Skeletal muscle satellite cell (primary cell): ENCODE data around the gene RRBP1.

Experiments used
- H3K27me3 ChIP-seq: 2 replicates; pipeline ENCODE4 v1.7.0; 2013; ENCODE audit warnings: low read length; ENCODE audit not compliant: control insufficient read depth, insufficient read depth
- H3K36me3 ChIP-seq: 2 replicates; pipeline ENCODE4 v1.7.0; 2013; ENCODE audit warnings: mild to moderate bottlenecking, control low read depth, low read length; ENCODE audit not compliant: insufficient read depth
- H3K4me1 ChIP-seq: 2 replicates; pipeline ENCODE4 v1.7.0; 2013; ENCODE audit warnings: low read length; ENCODE audit not compliant: control insufficient read depth, insufficient read depth
- H3K4me2 ChIP-seq: 2 replicates; pipeline ENCODE4 v1.7.0; 2013; ENCODE audit warnings: mild to moderate bottlenecking, low read length
- H3K4me3 ChIP-seq: 2 replicates; pipeline ENCODE4 v1.7.0; 2013; ENCODE audit warnings: low read length
- H3K9ac ChIP-seq: 2 replicates; pipeline ENCODE4 v1.7.0; 2013; ENCODE audit warnings: mild to moderate bottlenecking, low read depth, low read length, moderate library complexity
- H3K9me3 ChIP-seq: replicated peaks from 2 replicates; pipeline ENCODE4 v1.7.0; 2013; ENCODE audit warnings: mild to moderate bottlenecking, control low read depth, low read length

Gene RRBP1

DNA sequence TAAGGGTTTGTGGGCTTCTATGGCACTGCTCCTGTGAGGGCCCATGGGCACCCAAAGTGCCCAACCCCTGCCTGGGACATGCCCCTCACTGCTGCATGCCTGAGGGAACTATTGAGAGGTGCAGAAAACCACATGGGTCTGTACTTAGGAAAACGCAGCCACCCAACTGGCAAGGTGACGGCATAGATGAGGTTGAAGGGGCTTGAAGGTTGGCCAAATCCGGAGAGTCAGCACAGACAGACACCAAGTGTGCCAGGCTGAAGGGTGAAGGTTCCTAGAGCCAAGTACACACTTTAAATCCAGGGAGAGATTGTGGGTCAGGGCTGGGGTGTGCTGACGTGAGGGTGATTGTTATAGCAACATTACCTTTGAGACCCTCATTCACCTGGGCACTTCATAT, 23.9 kb upstream of the RRBP1 start:
- Histone ChIP-seq H3K9ac (no peak overlapping the region), H3K27me3 (peaks cover 13% of the 10 kb centered on the region), H3K4me3 (no peak overlapping the region), H3K9me3 (no peaks in the 10 kb centered on the region), H3K4me1 (no peaks in the 10 kb centered on the region), H3K4me2 (no peak overlapping the region), H3K36me3 (no peaks in the 10 kb centered on the region)

DNA sequence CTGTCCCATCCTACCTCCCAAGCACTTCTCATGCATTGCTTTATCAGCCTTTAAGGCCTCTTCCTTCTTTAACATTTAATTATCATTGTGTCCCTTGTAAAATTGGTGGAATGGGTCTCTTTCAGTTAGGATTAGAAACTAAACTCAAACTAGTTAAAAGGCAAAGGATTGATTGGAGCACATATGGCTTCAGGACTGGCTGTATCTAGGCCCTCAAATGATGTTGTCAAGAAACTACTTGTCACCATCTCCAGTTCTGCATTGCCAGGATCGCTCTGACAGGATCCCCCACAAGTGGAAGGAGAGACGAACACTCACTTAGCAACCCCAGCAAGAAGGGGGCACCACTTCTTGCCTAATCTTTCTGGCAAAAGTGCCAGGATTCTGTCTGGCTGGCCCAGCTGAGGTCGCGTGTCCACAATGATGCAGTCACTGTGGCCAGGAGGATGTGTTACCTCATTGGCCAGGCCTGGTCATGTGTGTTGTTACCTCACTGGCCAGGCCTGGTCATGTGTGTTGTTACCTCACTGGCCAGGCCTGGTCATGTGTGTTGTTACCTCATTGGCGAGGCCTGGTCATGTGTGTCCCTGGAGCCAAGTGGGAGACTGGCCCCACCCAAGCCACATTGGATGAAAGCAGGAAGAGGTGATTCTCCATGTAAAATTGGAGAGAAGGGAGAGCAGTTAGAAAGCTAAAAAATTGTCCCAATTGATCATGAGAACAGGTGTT, 22.7 kb upstream of the RRBP1 start:
- no peaks in the 10 kb centered on the region for H3K9me3 ChIP-seq
- H3K4me3 ChIP-seq, result no peak overlapping the region
- no peak overlapping the region for H3K4me2 ChIP-seq
- peaks cover 16% of the 10 kb centered on the region for H3K27me3 ChIP-seq
- no peaks in the 10 kb centered on the region for H3K36me3 ChIP-seq
- no peaks in the 10 kb centered on the region for H3K4me1 ChIP-seq
- H3K9ac ChIP-seq, result no peak overlapping the region

DNA sequence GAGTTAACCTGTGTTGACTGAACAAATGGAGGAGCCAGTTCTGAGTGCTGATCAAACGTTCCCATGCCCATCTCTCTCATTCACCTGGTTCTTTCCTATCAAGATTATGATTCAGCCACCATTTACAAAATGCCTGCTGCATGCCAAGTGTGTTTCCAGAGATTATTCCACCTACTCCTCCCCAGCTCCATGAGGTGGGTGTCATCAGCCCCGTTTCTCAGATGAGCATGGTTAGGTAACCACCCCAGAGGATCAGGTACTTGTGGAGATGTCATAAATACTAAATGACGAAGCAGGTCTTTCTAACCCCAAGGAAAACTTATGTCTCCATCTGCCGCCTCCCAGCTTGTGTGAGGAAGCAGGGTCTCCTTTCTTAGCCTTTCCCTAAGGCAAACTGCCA, 19.8 kb upstream of the RRBP1 start:
- Histone ChIP-seq H3K36me3 (no peaks in the 10 kb centered on the region), H3K4me1 (no peaks in the 10 kb centered on the region), H3K4me3 (no peak overlapping the region), H3K4me2 (no peak overlapping the region), H3K9me3 (no peaks in the 10 kb centered on the region), H3K9ac (no peak overlapping the region), H3K27me3 (peaks cover 23% of the 10 kb centered on the region)

DNA sequence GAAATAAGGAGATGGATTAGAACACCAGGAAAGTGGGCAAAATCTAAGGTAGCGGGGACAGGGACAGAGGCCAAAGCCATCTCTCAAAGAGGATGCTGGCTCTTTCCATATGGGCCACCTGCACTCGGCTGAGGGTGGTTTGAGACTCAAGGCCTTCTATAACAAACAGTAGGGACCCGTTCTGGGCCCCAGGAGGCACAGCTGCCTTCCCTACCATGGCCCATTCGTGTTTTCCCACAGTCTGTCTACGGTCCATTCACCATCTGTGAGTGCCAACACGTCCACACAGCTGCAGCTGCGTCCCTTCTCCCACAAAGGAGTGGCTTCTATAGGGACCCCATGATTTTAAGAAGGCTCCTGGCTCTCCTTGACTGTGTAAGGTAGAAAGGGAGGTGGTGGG, 18.6 kb upstream of the RRBP1 start:
- H3K9me3 ChIP-seq, result no peaks in the 10 kb centered on the region
- H3K4me1 ChIP-seq, result no peaks in the 10 kb centered on the region
- no peak overlapping the region for H3K4me2 ChIP-seq
- H3K27me3 ChIP-seq, result peaks cover 23% of the 10 kb centered on the region
- no peak overlapping the region for H3K9ac ChIP-seq
- H3K36me3 ChIP-seq, result no peaks in the 10 kb centered on the region
- H3K4me3 ChIP-seq, result no peak overlapping the region

DNA sequence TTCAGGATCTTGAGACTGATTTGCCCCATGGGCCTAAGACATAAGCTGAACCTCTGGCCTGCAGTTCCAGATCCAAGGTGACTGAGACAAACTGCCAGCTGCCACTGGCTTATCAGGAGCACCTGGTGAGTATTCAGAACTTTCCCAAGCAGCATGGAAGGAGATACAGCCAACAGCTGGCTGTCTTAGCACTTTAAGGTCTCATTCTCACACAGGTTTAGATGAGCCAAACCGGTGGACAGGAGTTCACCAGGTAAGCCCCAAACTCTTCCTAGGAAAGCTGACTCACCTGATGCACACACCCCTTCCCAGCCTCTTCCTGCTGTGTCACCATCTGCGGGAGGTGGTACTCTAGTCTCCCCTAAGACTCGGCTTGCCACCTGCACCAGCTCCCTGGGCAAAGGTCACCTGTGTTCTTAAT, 17.9 kb upstream of the RRBP1 start, which contains the start of gene BANF2:
BANF2 (plus strand) TSS at position 36 of the 421 bp plus-strand sequence. CDS start 25,060 bp downstream, outside the sequence.
- Histone ChIP-seq H3K4me2 (no peak within 1 kb of the TSS), H3K36me3 (no peaks in the 10 kb centered on the region), H3K9ac (no peak within 1 kb of the TSS), H3K27me3 (peaks cover 23% of the 10 kb centered on the region), H3K9me3 (no peaks in the 10 kb centered on the region), H3K4me1 (no peaks in the 10 kb centered on the region), H3K4me3 (no peak within 1 kb of the TSS)

DNA sequence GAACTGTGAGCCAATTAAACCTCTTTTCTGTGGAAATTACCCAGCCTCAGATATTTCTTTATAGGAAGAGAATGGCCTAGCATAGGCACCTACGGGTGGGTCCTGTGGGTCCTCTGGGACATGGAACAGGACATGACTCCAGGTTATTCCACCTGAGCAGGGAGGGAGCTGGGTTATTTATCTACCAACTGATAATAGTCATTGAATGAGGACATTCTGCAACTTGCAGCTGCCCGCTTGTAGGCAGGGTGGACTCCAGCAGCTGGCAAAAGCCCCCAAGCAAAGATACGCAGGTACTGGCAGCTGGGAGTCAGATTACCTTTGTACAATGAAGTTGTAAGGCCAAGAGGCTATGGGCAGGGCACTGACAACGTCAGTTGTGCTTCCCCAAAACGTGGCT, 16.3 kb upstream of the RRBP1 start:
- H3K9ac ChIP-seq, result no peak overlapping the region
- no peak overlapping the region for H3K4me3 ChIP-seq
- no peaks in the 10 kb centered on the region for H3K9me3 ChIP-seq
- H3K4me2 ChIP-seq, result no peak overlapping the region
- no peaks in the 10 kb centered on the region for H3K36me3 ChIP-seq
- H3K4me1 ChIP-seq, result no peaks in the 10 kb centered on the region
- peaks cover 32% of the 10 kb centered on the region for H3K27me3 ChIP-seq

DNA sequence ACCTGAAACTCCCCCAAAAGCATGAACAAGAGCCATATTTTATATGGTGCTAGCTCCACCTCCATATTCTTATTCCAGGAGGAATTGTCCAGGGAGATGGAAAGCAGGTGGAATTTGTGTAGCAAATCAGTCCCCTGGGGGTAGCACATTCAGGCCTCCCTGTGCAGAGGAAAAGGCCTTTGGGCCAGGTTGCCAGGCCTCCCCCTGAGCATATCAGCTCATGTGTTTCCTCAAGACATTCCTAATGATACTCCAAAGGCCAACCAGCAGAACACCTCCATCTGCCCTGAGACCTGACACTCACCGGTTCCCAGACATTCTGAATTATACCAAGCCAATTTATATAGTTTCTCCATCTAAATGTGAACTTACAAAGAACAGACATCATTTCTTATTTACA, 15.1 kb upstream of the RRBP1 start:
- no peak overlapping the region for H3K4me3 ChIP-seq
- no peaks in the 10 kb centered on the region for H3K36me3 ChIP-seq

DNA sequence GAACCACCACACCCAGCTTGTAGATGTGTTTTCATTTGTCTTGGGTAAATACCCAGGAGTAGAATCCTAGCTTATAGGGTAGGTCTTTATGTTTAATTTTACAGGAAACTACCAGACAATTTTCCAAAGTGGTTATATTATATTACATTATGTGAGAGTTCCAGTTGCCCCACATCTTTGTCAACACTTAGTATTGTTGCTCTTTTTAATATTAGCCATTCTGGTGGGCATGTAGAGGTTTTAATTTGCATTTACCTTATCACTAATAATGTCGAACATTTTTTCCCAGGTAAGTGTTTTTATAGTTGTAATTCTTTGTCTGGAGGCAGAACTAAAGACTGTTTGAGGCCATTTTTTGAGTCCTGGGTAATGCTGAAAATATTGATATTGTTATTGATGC, 14.2 kb upstream of the RRBP1 start:
- Histone ChIP-seq H3K9me3 (no peaks in the 10 kb centered on the region), H3K36me3 (no peaks in the 10 kb centered on the region), H3K9ac (no peak overlapping the region), H3K4me2 (no peak overlapping the region), H3K27me3 (peaks cover 27% of the 10 kb centered on the region), H3K4me1 (no peaks in the 10 kb centered on the region), H3K4me3 (no peak overlapping the region)

More for the DNA sequence above, 15.1 kb upstream of the RRBP1 start:
- no peaks in the 10 kb centered on the region for H3K9me3 ChIP-seq
- H3K9ac ChIP-seq, result no peak overlapping the region
- no peak overlapping the region for H3K4me2 ChIP-seq
- H3K4me1 ChIP-seq, result no peaks in the 10 kb centered on the region
- H3K27me3 ChIP-seq, result peaks cover 32% of the 10 kb centered on the region

DNA sequence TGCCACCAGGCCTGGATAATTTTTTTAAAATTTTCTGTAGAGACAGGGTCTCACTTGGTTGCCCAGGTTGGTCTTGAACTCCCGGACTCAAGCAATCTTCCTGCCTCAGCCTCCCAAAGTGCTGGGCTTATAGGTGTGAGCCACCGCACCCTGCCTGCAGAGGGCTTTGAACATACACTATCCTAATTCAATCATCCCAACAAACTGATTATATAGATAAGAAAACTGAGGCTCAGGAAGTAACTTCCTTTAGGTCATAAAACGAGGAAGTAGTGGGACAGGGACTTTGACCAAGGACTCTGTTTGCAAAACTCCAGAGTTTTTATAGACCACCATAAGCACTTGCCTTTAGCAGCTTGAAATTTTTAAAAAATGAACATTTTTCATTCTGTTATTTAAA, 12.7 kb upstream of the RRBP1 start:
- Histone ChIP-seq H3K27me3 (peaks cover 28% of the 10 kb centered on the region), H3K4me1 (no peaks in the 10 kb centered on the region), H3K4me2 (no peak overlapping the region), H3K4me3 (no peak overlapping the region), H3K36me3 (no peaks in the 10 kb centered on the region), H3K9me3 (peaks cover 5% of the 10 kb centered on the region), H3K9ac (no peak overlapping the region)

DNA sequence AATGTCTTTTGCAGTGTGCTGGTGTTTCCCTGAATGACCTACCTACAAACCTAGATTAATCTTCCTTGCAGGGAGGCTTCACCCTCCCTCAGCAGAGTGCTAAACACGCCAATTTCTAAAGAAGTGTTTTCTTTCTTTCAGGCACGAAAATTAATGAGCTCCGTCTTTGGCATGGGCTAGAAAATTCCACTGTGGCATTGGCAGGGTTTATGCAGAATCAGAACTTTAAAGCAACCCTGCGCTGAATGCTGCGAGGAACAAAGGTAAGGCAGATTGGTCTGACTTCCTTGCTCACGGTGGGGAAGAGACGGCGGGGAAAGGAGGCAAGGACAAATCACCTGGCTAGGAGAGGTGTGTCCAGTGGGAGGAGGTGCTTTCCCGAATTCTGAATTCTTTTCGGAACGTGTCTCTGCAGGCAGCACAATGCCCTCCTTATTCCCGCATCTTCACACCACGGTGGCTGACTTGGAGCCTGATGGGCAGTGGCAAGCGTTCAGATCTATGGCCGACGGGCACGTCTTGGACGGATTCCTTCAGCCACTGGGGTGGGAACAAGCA, 11.5 kb upstream of the RRBP1 start:
- peaks cover 5% of the 10 kb centered on the region for H3K9me3 ChIP-seq
- H3K4me3 ChIP-seq, result no peak overlapping the region

DNA sequence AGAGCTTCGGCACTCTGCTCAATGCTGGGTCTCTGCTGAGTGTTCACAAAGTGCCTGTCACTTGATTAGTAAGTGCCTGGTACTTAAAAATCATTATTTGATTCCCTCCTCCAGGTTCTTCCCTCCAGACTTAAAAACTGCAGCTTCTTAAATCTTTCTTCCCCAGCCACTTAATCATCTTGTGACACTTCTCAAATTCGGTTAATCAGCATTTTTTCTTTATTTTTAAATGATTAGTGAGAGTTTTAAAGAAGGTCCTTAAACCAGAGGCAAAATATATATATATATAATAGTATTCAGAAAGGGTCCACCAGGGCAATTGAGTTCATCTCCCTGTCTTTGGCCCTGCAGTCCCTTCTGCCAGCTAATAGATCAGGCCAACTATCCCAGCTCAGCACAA, 9.7 kb upstream of the RRBP1 start:
- no peak overlapping the region for H3K4me2 ChIP-seq
- peaks cover 5% of the 10 kb centered on the region for H3K9me3 ChIP-seq
- no peaks in the 10 kb centered on the region for H3K4me1 ChIP-seq
- no peak overlapping the region for H3K4me3 ChIP-seq
- no peak overlapping the region for H3K9ac ChIP-seq
- peaks cover 41% of the 10 kb centered on the region for H3K27me3 ChIP-seq
- H3K36me3 ChIP-seq, result no peaks in the 10 kb centered on the region

More for the DNA sequence above, 11.5 kb upstream of the RRBP1 start:
- Histone ChIP-seq H3K36me3 (no peaks in the 10 kb centered on the region), H3K27me3 (peaks cover 27% of the 10 kb centered on the region), H3K9ac (no peak overlapping the region), H3K4me1 (no peaks in the 10 kb centered on the region), H3K4me2 (no peak overlapping the region)

DNA sequence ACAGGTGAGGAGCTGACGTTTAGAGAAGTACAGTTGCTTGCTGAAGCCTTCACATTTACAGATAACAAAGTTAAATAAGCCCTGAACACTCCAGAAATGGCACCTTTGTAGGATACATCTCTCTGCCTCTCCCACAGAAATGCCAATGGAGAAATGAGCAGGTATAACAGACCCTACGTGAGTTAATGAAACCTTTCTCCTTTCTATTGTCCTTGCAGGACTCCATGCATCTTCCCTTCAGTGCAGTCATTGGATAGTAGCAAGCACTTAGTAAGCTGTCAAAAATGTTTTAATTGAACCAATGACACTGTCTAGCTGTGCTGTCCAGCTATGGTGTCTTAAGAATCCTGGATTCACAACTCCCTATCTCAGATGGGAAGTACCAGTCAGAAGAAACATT, 8.1 kb upstream of the RRBP1 start:
- H3K27me3 ChIP-seq, result peaks cover 52% of the 10 kb centered on the region
- H3K4me1 ChIP-seq, result no peaks in the 10 kb centered on the region
- H3K9ac ChIP-seq, result no peak overlapping the region
- no peak overlapping the region for H3K4me3 ChIP-seq
- no peaks in the 10 kb centered on the region for H3K36me3 ChIP-seq
- H3K9me3 ChIP-seq, result peaks cover 5% of the 10 kb centered on the region
- no peak overlapping the region for H3K4me2 ChIP-seq
